AG04450 (cell line): ENCODE data around the gene UNC13A. TPM values are rescaled to one million over a fixed set of nuclear protein-coding genes. Genes with fewer than 3 reads are reported as not detected.

Source experiments
- CTCF ChIA-PET: fragments of 300-600, 350-600 bp; formaldehyde crosslinking; extraction: SDS; loops from one replicate; lab custom pipeline; 2022; ENCODE audit warnings: antibody characterized with exemption, inconsistent platforms; lab: Charles Lee
- POLR2A ChIA-PET: fragments of 350-600 bp; formaldehyde crosslinking; extraction: SDS; loops from one replicate; lab custom pipeline; 2021; ENCODE audit warnings: antibody characterized with exemption, inconsistent platforms; lab: Yijun Ruan, JAX
- DNase-seq: peaks from one replicate; pipeline ENCODE4 v3.0.0-alpha.2; 2011; ENCODE audit warnings: low read depth, low spot score
- H3K27ac ChIP-seq: one replicate; pipeline ENCODE4 v1.5.1; 2012; ENCODE audit warnings: low read depth, low read length, control low read depth
- H3K27me3 ChIP-seq: one replicate; pipeline ENCODE4 v1.6.0; 2012; ENCODE audit warnings: low read length; ENCODE audit not compliant: control insufficient read depth, insufficient read depth
- H3K4me3 ChIP-seq: 2 replicates; pipeline ENCODE4 v1.5.1; 2011; ENCODE audit warnings: mild to moderate bottlenecking, low read depth, low read length, control low read depth
- H3K9me3 ChIP-seq: 2 replicates; pipeline ENCODE4 v1.5.1; 2012; ENCODE audit warnings: low read length; ENCODE audit not compliant: control insufficient read depth, insufficient read depth
- CTCF ChIP-seq: IDR thresholded peaks from 2 replicates; pipeline ENCODE4 v1.5.1; 2011; ENCODE audit warnings: low read depth, low read length, control low read depth, inconsistent platforms
- polyA plus RNA-seq: library from polyadenylated mRNA; depleted of rRNA; stranded (reverse); fragments of >200 nt; gene quantifications from 2 replicates; pipeline ENCODE4 v1.2.3, GENCODE V29; 2011

The UNC13A gene
- polyA plus RNA-seq, 1 experiment = 0.04 TPM

GRCh38 chr19:17673937-17674799 lies 14.0 kb downstream of the UNC13A start:
- no peak for DNase-seq

GRCh38 chr19:17671906-17672305 lies 16.2 kb downstream of the UNC13A start:
- TF ChIP-seq CTCF = no peak
- no peak for DNase-seq
- H3K9me3 ChIP-seq = no peaks in the 10 kb centered on the region
- H3K27me3 ChIP-seq = no peaks in the 10 kb centered on the region
- ChIA-PET POLR2A (no interaction called here), CTCF (no interaction called here)
- H3K4me3 ChIP-seq = no peak overlapping the region
- no peak overlapping the region for H3K27ac ChIP-seq

More at GRCh38 chr19:17673937-17674799, 14.0 kb downstream of the UNC13A start:
- ChIA-PET POLR2A (no interaction called here), CTCF (no interaction called here)
- H3K27ac ChIP-seq = no peak overlapping the region
- H3K4me3 ChIP-seq = no peak overlapping the region
- H3K27me3 ChIP-seq = no peaks in the 10 kb centered on the region
- TF ChIP-seq CTCF = no peak
- no peaks in the 10 kb centered on the region for H3K9me3 ChIP-seq

- Histone ChIP-seq H3K9me3 (peaks cover 6% of the 10 kb centered on the region; the same call in 1 of the 2 replicates), H3K4me3 (no peak overlapping the region), H3K27ac (no peak overlapping the region), H3K27me3 (no peaks in the 10 kb centered on the region)
- ChIA-PET CTCF (no interaction called here), POLR2A (no interaction called here)
- no peak for DNase-seq
- no peak for TF ChIP-seq CTCF
These were observed 18.7 kb downstream of the UNC13A start for GRCh38 chr19:17669419-17669818.

GRCh38 chr19:17665058-17665457 lies 23.1 kb downstream of the UNC13A start:
- CTCF ChIA-PET = no interaction called here
- POLR2A ChIA-PET = no interaction called here
- no peaks in the 10 kb centered on the region for H3K27me3 ChIP-seq
- no peak for TF ChIP-seq CTCF
- H3K4me3 ChIP-seq = no peak overlapping the region
- DNase-seq = no peak
- H3K27ac ChIP-seq = no peak overlapping the region
- H3K9me3 ChIP-seq = peaks cover 6% of the 10 kb centered on the region; the same call in 1 of the 2 replicates

GRCh38 chr19:17659996-17660395 lies 28.2 kb downstream of the UNC13A start:
- Histone ChIP-seq H3K4me3 (no peak overlapping the region), H3K27ac (no peak overlapping the region), H3K27me3 (peaks cover 3% of the 10 kb centered on the region), H3K9me3 (peaks cover 5% of the 10 kb centered on the region; the same call in 1 of the 2 replicates)
- no peak for DNase-seq
- ChIA-PET POLR2A (no interaction called here), CTCF (no interaction called here)
- TF ChIP-seq CTCF = no peak
